ENCODE data around the gene ATF2.

ATF2 gene

GRCh38 chr2:175036582-175037018 is 131.4 kb downstream of the ATF2 start:
- Histone ChIP-seq H3K79me2 (ENCODE audit: insufficient read depth, low read length) (no peaks in the 10 kb centered on the region), H3K4me3 (ENCODE audit: insufficient read depth, low read length, poor library complexity, severe bottlenecking) (no peak overlapping the region), H3K9ac (ENCODE audit: low read length) (0 out of 2 replicates have a peak overlapping the region, but pooled peaks have one; percentile 0), H3K27me3 (ENCODE audit: low read length) (no peaks in the 10 kb centered on the region), H3F3A (ENCODE audit: insufficient read depth) (peaks cover 5% of the 10 kb centered on the region; the same call in 1 of the 2 replicates), H3K36me3 (ENCODE audit: low read length) (no peaks in the 10 kb centered on the region), H3K4me2 (ENCODE audit: low read depth, low read length, poor library complexity, severe bottlenecking) (peak overlapping the region; percentile 37), H3K9me3 (ENCODE audit: insufficient read depth, low read length) (no peaks in the 10 kb centered on the region), H3K9me2 (replicated peaks; ENCODE audit: insufficient read depth, low read length) (no peaks in the 10 kb centered on the region), H4K20me1 (ENCODE audit: low read depth, low read length) (no peaks in the 10 kb centered on the region), H2AFZ (ENCODE audit: low read depth, low read length, severe bottlenecking) (peak overlapping the region; percentile 61), H3K27ac (ENCODE audit: low read depth, low read length) (peak overlapping the region; percentile 42; the same call in 1 of the 2 replicates)
- no peak for TF ChIP-seq EZH2phosphoT487 (conservative IDR thresholded peaks at IDR 0.05; ENCODE audit: low read length)
- TF ChIP-seq CTCF (IDR thresholded peaks at IDR 0.05; ENCODE audit: insufficient read depth, low read length, poor library complexity, severe bottlenecking) = peak; percentile 26

GRCh38 chr2:175035806-175036205 is 132.2 kb downstream of the ATF2 start:
- Histone ChIP-seq H2AFZ (ENCODE audit: low read depth, low read length, severe bottlenecking) (no peak overlapping the region), H3K27me3 (ENCODE audit: low read length) (no peaks in the 10 kb centered on the region), H3K27ac (ENCODE audit: low read depth, low read length) (no peak overlapping the region), H3K9ac (ENCODE audit: low read length) (no peak overlapping the region), H3K4me3 (ENCODE audit: insufficient read depth, low read length, poor library complexity, severe bottlenecking) (no peak overlapping the region), H3F3A (ENCODE audit: insufficient read depth) (peaks cover 5% of the 10 kb centered on the region; the same call in 1 of the 2 replicates), H3K36me3 (ENCODE audit: low read length) (no peaks in the 10 kb centered on the region), H3K4me2 (ENCODE audit: low read depth, low read length, poor library complexity, severe bottlenecking) (no peak overlapping the region), H4K20me1 (ENCODE audit: low read depth, low read length) (no peaks in the 10 kb centered on the region), H3K9me2 (replicated peaks; ENCODE audit: insufficient read depth, low read length) (no peaks in the 10 kb centered on the region), H3K79me2 (ENCODE audit: insufficient read depth, low read length) (no peaks in the 10 kb centered on the region), H3K9me3 (ENCODE audit: insufficient read depth, low read length) (no peaks in the 10 kb centered on the region)
- TF ChIP-seq CTCF (IDR thresholded peaks at IDR 0.05; ENCODE audit: insufficient read depth, low read length, poor library complexity, severe bottlenecking) (no peak), EZH2phosphoT487 (conservative IDR thresholded peaks at IDR 0.05; ENCODE audit: low read length) (no peak)

GRCh38 chr2:175034716-175035115 is 133.3 kb downstream of the ATF2 start:
- H3F3A ChIP-seq (ENCODE audit: insufficient read depth) = peaks cover 5% of the 10 kb centered on the region; the same call in 1 of the 2 replicates
- H3K9me3 ChIP-seq (ENCODE audit: insufficient read depth, low read length) = no peaks in the 10 kb centered on the region
- no peak overlapping the region for H3K9ac ChIP-seq (ENCODE audit: low read length)
- H3K79me2 ChIP-seq (ENCODE audit: insufficient read depth, low read length) = no peaks in the 10 kb centered on the region
- TF ChIP-seq CTCF (IDR thresholded peaks at IDR 0.05; ENCODE audit: insufficient read depth, low read length, poor library complexity, severe bottlenecking) = no peak
- TF ChIP-seq EZH2phosphoT487 (conservative IDR thresholded peaks at IDR 0.05; ENCODE audit: low read length) = no peak
- no peaks in the 10 kb centered on the region for H3K36me3 ChIP-seq (ENCODE audit: low read length)
- H4K20me1 ChIP-seq (ENCODE audit: low read depth, low read length) = no peaks in the 10 kb centered on the region
- H3K4me2 ChIP-seq (ENCODE audit: low read depth, low read length, poor library complexity, severe bottlenecking) = no peak overlapping the region
- no peak overlapping the region for H3K4me3 ChIP-seq (ENCODE audit: insufficient read depth, low read length, poor library complexity, severe bottlenecking)
- H3K27ac ChIP-seq (ENCODE audit: low read depth, low read length) = no peak overlapping the region
- no peaks in the 10 kb centered on the region for H3K9me2 ChIP-seq (replicated peaks; ENCODE audit: insufficient read depth, low read length)
- H3K27me3 ChIP-seq (ENCODE audit: low read length) = no peaks in the 10 kb centered on the region
- no peak overlapping the region for H2AFZ ChIP-seq (ENCODE audit: low read depth, low read length, severe bottlenecking)

All from SU-DHL-6 (cell line).